GM10266 (cell line): Measurements from ENCODE around the gene PCMT1.

ENCODE experiments used
- DNase-seq: peaks from one replicate; pipeline ENCODE4 v3.0.0; 2012; ENCODE audit errors: extremely low spot score
- CTCF ChIP-seq: IDR thresholded peaks from 2 replicates; pipeline ENCODE4 v1.5.1; 2012; ENCODE audit warnings: mild to moderate bottlenecking, low read depth; ENCODE audit not compliant: control insufficient read depth, insufficient read depth; ENCODE audit errors: missing control alignments

The PCMT1 gene

DNA sequence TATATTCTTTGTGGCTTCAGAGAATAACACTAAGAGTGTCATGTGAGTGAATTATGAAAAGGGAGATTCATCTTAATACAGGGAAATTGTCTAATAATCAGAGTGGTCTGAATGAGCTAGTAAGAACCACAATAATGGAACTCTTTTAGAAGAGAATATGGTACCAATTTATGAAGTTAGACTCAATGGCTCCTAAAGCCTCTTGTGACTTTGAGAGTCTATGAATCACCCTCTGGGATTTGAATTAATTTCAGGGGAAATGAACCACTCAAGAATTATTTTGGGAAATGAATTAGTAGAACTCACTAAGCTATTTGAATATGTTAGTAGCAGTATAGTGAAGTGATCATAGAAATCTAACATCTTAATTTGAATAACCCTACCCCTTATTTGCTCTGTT is 14.3 kb downstream of the PCMT1 start:
- TF ChIP-seq CTCF = no peak
- DNase-seq = no peak

DNA sequence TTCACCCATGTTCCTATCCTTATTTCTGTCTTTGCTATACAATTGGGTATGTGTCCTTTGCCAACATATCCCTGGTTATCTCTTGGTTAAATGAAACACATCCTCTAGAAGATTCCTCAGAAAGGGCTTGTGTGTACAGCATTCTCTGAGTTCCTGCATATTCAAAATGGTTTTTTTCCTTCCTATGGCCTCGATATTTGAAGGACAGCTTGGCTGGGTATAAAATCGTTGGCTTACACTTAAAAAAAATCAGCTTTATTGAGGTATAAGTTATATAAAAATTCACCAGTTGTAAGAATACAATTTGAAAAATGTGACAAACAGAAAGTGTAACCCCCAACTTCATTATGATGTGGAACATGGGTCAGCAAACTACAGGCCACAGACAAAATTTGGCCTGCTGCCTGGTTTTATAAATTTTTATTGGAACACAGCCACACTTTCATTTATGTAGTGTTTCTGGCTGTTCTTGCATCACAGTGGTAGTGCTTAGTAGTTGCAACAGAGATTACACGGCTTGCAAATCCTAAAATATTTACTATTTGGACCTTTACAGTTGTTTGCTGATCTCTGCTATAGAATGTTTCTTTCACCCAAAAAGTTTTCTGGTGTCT is 16.7 kb downstream of the PCMT1 start:
- TF ChIP-seq CTCF = no peak
- DNase-seq = no peak

GRCh38 chr6:149769676-149770075 is 20.1 kb downstream of the PCMT1 start:
- TF ChIP-seq CTCF = no peak
- no peak for DNase-seq

DNA sequence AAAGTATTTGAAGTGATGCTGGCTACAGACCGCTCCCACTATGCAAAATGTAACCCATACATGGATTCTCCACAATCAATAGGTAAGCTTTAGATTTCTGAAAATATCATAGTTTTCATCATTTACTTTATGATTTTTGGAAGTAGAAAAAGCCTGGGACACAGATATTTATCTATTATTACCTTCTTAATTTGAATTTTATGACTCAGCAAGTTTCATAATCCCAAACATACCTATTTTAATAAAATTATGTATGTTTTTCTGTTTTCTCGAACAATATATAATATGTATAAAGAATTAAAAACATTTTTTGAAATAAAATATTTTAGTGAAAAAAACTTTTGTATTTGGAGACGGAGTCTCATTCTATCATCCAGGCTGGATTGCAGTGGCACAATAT is 21.6 kb downstream of the PCMT1 start:
- DNase-seq = no peak
- TF ChIP-seq CTCF = no peak

DNA sequence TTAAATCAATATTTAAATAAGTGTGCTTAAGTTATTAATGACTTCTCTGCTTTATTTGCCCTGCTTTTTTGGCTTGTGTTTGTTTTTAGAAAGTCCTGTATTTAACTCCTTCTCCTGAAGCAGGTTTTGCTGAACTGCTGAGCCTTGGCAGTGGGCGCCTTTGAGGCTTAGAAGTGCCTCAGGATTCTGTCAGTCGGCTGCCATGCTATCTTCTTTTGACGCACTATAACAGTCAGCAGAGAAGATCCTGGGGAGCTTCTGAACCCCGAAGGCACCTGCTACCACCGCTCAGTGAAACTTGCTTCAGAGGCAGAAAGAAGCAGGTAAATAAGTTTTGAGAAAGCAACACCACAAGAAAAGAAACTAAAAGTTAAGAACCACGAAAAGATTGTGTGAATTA is 22.4 kb downstream of the PCMT1 start:
- no peak for TF ChIP-seq CTCF
- DNase-seq = no peak

DNA sequence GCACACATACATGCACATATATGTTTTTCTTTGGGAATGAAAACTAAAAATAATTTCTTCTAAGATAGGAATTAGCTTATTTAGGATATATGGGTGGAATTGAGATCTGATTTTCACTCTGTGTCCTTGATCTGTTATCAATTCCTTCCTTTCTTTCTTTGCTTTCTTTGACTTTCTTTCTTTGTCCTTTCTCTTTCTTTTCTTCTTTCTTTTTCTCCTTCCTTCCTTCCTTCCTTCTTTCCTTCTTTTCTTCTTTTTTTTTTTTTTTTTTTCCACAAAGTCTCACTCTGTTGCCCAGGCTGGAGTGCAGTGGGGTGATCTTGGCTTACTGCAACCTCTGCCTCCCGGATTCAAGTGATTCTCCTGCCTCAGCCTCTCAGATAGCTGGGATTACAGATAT is 28.1 kb downstream of the PCMT1 start:
- no peak for DNase-seq
- TF ChIP-seq CTCF = no peak

DNA sequence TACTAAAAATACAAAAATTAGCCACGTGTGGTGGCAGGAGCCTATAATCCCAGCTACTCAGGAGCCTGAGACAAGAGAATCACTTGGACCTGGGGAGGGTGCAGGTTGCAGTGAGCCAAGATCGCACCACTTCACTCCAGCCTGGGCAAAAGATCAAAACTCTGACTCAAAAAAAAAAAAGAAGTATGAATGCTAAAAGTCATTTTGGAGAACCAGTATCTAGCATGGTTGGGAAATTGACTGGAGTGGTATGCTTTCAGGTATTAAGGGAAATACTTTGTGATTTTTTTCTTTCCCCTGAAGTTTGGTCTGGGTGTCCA is 30.1 kb downstream of the PCMT1 start:
- no peak for DNase-seq

More for the DNA sequence above, 30.1 kb downstream of the PCMT1 start:
- no peak for TF ChIP-seq CTCF
